Pancreas (tissue), 10 donors: Measurements from ENCODE around the gene PDE2A. TPM values are rescaled to one million over a fixed set of nuclear protein-coding genes. Genes with fewer than 3 reads are reported as not detected.

Experiments
- ATAC-seq, 4 donors: fragments of 200-7000 bp; cut with Tn5 transposase; one replicate each; pipeline versions ENCODE4 v1.8.0 to v1.9.1; 2020; ENCODE audit warnings: mild to moderate bottlenecking in 4 of 4, moderate library complexity in 4 of 4
- DNase-seq, 6 donors: peaks; one replicate each; pipeline ENCODE4 v3.0.0-alpha.2; 2020
- FAIRE-seq: peaks from 2 replicates; lab custom pipeline; 2012; peaks lifted over from hg19 to GRCh38; lab: Jason Lieb, UNC
- H3K27ac ChIP-seq, 4 donors: fragments of 200-600 bp; sonication (generic); 1 replicate in 3 of 4; 2 replicates in 1 of 4; pipeline versions ENCODE4 v1.5.0 to v1.8.0; 2020
- H3K27me3 ChIP-seq, 4 donors: fragments of 200-600 bp; one replicate each; pipeline ENCODE4 v1.8.0; 2021
- H3K36me3 ChIP-seq, 3 donors: fragments of 200-600 bp; sonication (generic) in 1 of 3; one replicate each; pipeline versions ENCODE4 v1.5.0 to v1.8.0; 2020 to 2021
- H3K4me1 ChIP-seq, 3 donors: fragments of 200-600 bp; one replicate each; pipeline ENCODE4 v1.8.0; 2021
- H3K4me3 ChIP-seq, 4 donors: fragments of 200-600 bp; sonication (generic) in 2 of 4; one replicate each; pipeline versions ENCODE4 v1.5.0 to v1.8.0; 2020 to 2021
- H3K9me3 ChIP-seq, 4 donors: fragments of 200-600 bp; one replicate each; pipeline ENCODE4 v1.8.0; 2021
- WGBS, 2 donors: extraction: QIAGEN DNeasy Blood & Tissue Kit; methylation state at CpG; one replicate each; pipeline ENCODE4 v1.1.7; 2013; 5-methylcytosine and 5-hydroxymethylcytosine counted together
- intact Hi-C, 3 donors: fragments of 100-400 bp; cut with DNase I; formaldehyde crosslinking; loops; one replicate each; pipeline versions ENCODE4 v1.11.1 to v1.14.2; 2022
- polyA plus RNA-seq, 2 donors: library from polyadenylated mRNA; stranded (reverse); fragments of 200-250 nt; gene quantifications; one replicate each; pipeline ENCODE4 v1.2.3, GENCODE V29; 2013
- total RNA-seq, 6 donors: library from RNA; stranded (reverse); fragmentation: NEBNext Ultra II Directional in 4 of 6; extraction: Animal tissue kit (Norgen Biotek cat#: 25700) in 4 of 6; gene quantifications; one replicate each; pipeline versions ENCODE4 v1.2.1 to v1.2.4, GENCODE V29; 2021 to 2023
- TF ChIP-seq, protein P1 (sequence below), 4 donors: fragments of 200-600 bp; sonication (generic) in 3 of 4; IDR thresholded peaks; one replicate each; pipeline versions ENCODE4 v1.5.0 to v1.8.0; 2021; ENCODE audit warnings: antibody characterized with exemption in 4 of 4
- donor health status: healthy with polysubstance abuse.
- donor health status: DM: no; HTN: no; CAD: no; lungs with moderate emphysema.
- donor health status: DM: no; HTN: no; CAD: no.
- donor health status: control.
- donor health status: control.
- donor health status: Bipolar disorder and iron deficiency.
- donor health status: DM: yes; HTN: yes; CAD: no.
- donor health status: DM: no; HTN: no; CAD: no.
- donor health status: DM: no; HTN: no; CAD: no.
- donor health status: DM: yes; HTN: yes; CAD: no.

The PDE2A gene
- total and polyA plus RNA-seq, 8 donors: 2.1 to 16.3 (median 4.1) TPM

DNA sequence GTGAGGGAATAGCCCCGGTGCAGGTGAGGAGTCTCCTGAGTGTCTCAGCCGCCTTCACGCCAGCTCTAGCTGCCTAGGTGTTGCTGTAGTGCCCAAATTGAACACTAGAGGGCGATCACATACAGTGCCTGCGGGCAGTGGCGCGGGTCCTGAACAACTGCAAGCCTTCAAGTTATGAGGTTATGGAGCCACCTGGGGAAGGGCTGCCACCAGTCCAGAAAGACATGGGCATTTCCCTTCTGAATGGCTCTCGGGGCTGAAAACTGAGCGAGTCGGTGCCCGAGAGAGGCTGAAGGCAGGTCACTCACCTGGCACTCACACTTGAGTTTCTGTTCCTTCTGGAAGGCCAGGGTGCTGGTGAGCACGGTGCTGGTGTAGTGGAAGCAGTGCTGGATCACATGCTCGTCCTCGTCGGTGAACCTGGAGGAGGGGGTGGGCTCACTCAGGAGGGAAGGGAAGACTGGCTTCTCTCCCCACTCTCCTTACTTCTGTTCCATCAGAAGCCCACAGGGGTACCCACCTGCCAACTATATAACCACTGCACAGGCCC lies 88.4 kb downstream of the PDE2A start:
- H3K27ac ChIP-seq: no peak overlapping the region
- FAIRE-seq (no peak), ATAC-seq (peak; percentile 68 to 87 (median 83)), DNase-seq (peak; percentile 45 to 78 (median 57))
- no peaks in the 10 kb centered on the region for H3K36me3 ChIP-seq
- no peaks in the 10 kb centered on the region for H3K9me3 ChIP-seq
- TF ChIP-seq, protein P1, sequence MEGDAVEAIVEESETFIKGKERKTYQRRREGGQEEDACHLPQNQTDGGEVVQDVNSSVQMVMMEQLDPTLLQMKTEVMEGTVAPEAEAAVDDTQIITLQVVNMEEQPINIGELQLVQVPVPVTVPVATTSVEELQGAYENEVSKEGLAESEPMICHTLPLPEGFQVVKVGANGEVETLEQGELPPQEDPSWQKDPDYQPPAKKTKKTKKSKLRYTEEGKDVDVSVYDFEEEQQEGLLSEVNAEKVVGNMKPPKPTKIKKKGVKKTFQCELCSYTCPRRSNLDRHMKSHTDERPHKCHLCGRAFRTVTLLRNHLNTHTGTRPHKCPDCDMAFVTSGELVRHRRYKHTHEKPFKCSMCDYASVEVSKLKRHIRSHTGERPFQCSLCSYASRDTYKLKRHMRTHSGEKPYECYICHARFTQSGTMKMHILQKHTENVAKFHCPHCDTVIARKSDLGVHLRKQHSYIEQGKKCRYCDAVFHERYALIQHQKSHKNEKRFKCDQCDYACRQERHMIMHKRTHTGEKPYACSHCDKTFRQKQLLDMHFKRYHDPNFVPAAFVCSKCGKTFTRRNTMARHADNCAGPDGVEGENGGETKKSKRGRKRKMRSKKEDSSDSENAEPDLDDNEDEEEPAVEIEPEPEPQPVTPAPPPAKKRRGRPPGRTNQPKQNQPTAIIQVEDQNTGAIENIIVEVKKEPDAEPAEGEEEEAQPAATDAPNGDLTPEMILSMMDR (IDR thresholded peaks at IDR 0.05): peak; percentile 84 to 95 (median 94)
- H3K27me3 ChIP-seq: no peaks in the 10 kb centered on the region
- 5 to 8% methylated on average over 13 to 15 of the region's 15 CpGs for WGBS, 2 donors
- no peak overlapping the region for H3K4me3 ChIP-seq
- H3K4me1 ChIP-seq: peaks cover 0 to 5% (median 0%) of the 10 kb centered on the region in 3 donors
- intact Hi-C loops: loop anchor here in 1 of 3 donors (5.0 kb wide), 1 partner anchor 61 kb away; no protein-coding TSS in a partner anchor

DNA sequence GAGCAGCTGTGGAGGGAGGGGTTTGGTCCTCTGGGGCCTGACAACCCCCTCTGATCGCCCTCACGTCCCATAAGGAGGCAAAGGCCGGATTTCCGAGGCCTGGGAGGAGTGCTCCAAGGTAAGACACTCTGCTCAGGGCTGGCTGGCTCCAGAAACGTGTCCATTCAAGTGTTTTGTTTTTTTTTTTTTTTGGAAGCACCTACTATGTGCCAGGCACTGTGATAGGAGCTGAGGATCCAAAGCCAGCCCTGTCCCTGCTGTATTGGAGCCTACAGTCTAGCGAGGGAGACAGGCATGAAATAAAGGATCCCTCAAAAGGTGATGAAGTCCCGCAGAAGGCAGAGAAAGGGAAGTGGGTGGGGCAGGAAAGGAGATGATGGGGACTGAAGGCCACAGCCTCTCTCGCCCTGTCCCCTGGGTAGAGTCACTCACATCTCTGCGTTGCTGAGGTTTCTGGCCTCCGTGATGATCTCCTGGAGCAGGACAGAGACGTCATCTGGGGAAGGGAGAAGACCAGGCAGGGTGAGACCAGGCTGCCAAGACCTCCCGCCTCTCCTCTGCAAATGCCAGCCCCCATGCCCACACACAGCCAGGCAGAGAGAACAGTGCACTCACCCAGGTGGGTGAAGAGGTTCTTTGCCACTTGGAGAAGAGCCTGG lies 89.2 kb downstream of the PDE2A start:
- WGBS, 2 donors: 30 to 32% methylated on average over 12 of the region's 12 CpGs
- intact Hi-C loops: loop anchor here in 1 of 3 donors (5.0 kb wide), 1 partner anchor 62 kb away; no protein-coding TSS in a partner anchor
- Histone ChIP-seq H3K9me3 (no peaks in the 10 kb centered on the region), H3K4me3 (peak overlapping the region in 1 of 4 donors; percentile 20), H3K27ac (no peak overlapping the region), H3K36me3 (no peaks in the 10 kb centered on the region), H3K27me3 (no peaks in the 10 kb centered on the region), H3K4me1 (peaks cover 0 to 5% (median 0%) of the 10 kb centered on the region in 3 donors)
- FAIRE-seq (no peak), DNase-seq (peak in 2 of 6 donors; percentile 26 to 39), ATAC-seq (no peak)
- TF ChIP-seq, protein P1 (IDR thresholded peaks at IDR 0.05): no peak

DNA sequence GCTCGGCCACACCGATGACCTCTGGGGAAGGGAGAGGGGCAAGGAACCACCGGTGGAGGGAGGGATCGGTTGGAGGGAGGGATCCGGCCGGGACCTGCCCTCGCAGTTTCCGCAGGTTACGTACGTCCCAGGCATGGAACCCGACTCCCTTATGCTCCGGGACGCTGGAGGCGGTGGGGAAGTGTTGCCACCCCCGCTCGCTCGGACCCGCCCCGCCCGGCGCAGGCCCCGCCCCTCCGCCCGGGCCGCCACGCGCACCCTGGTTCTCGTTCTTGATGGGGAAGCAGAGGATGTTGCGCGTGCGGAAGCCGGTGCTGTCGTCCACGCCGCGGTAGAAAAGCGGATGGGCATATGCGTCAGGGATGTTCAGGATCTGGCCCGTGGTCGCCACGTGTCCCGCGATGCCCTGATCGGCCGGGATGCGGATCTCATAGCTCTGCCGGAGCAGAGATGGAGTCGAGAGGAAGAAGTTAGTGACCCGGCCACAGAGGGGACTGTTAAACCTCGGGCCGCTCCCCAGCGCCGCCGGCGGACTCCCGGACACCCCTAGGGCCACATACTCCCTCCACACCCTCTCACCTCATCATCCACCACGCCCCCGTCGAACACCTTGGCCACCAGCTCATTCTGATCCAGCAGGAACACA lies 89.8 kb downstream of the PDE2A start:
- FAIRE-seq (no peak), ATAC-seq (peak in 3 of 4 donors; percentile 28 to 60 (median 58))
- WGBS, 2 donors: 9 to 12% methylated on average over 58 to 59 of the region's 59 CpGs

DNA sequence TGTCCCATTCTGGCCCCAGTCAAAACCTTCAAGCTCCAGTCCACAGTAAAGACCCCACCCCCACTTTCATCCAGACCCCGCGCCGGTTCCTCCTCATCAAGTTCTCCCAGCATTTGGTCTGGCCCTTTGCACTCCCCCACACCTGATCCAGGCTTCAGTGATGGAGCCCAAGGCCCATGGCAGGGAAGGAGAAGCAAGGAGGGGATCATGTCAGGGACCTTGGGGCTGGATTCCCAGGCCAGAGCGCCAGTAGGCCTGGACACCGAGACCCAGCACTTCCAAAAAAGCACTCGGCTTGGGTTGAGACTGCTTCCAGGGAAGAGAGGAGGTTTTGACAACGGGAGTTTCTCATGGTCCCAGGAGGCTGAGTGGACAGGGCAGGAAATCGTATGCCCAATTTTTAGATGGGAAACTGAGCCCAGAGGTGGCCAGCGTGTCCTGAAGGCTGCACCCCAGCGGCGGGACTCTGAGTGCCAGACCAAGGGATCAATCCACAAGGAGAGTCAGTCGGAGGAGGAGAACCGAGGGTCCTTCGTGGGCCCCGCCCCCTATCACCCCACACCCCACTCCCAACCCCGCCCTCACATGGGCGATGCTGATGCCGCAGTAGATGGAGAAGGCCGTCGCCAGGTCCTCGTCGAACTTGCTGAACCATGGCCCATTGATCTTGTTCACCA lies 90.5 kb downstream of the PDE2A start:
- DNase-seq: peak in 2 of 6 donors; percentile 42 to 46
- TF ChIP-seq, protein P1 (IDR thresholded peaks at IDR 0.05): no peak
- FAIRE-seq: no peak
- Histone ChIP-seq H3K4me1 (peaks cover 0 to 5% (median 0%) of the 10 kb centered on the region in 3 donors), H3K4me3 (no peak overlapping the region), H3K9me3 (no peaks in the 10 kb centered on the region), H3K36me3 (no peaks in the 10 kb centered on the region), H3K27ac (no peak overlapping the region), H3K27me3 (no peaks in the 10 kb centered on the region)
- intact Hi-C loops: no loop called here
- no peak for ATAC-seq
- WGBS, 2 donors: 62% methylated on average over 22 of the region's 22 CpGs

More for the DNA sequence above, 89.8 kb downstream of the PDE2A start:
- H3K9me3 ChIP-seq: no peaks in the 10 kb centered on the region
- H3K36me3 ChIP-seq: no peaks in the 10 kb centered on the region
- H3K27ac ChIP-seq: no peak overlapping the region
- TF ChIP-seq, protein P1 (IDR thresholded peaks at IDR 0.05): no peak
- H3K27me3 ChIP-seq: no peaks in the 10 kb centered on the region
- peaks cover 0 to 5% (median 0%) of the 10 kb centered on the region in 3 donors for H3K4me1 ChIP-seq
- peak in 3 of 6 donors; percentile 49 to 70 (median 62) for DNase-seq
- intact Hi-C loops: no loop called here
- H3K4me3 ChIP-seq: peak overlapping the region in 1 of 4 donors; percentile 20
